ENCODE results near the gene MEOX1. TPM values are rescaled to one million over a fixed set of nuclear protein-coding genes. Genes with fewer than 3 reads are reported as not detected.

The MEOX1 gene
- total RNA-seq, 1 experiment from 2014 or later = not detected

GRCh38 chr17:43634591-43635125 is 27.1 kb downstream of the MEOX1 start:
- in situ Hi-C loops (cut with HindIII; ENCODE audit: low pct_unique_long_range_greater_than_20kb, low sequenced_read_pairs) = no loop called here
- DNase-seq (ENCODE audit: low read depth) = no peak

GRCh38 chr17:43632221-43632620 is 29.5 kb downstream of the MEOX1 start:
- in situ Hi-C loops (cut with HindIII; ENCODE audit: low pct_unique_long_range_greater_than_20kb, low sequenced_read_pairs) = no loop called here
- no peak for DNase-seq (ENCODE audit: low read depth)

DNA sequence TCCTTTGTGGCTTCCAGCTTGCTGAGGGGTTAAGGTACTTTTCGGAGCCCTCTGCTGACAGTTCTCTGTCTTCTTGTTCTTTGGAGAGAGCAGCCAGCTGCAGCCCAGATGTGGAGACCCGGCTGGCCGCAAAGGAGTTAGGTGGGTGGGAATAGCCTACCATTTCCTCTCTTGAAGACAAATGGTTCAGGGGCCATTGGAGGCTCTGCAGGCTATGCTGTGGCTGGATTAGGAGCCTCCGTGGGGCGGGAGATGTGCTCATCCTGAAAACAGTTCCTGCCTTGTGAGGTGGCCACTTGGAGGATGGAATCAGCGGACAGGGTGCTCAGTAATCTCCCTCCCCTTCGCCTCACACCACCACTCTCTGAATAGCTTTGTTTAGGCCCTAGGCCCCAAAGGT is 30.3 kb downstream of the MEOX1 start:
- DNase-seq (ENCODE audit: low read depth) = no peak
- in situ Hi-C loops (cut with HindIII; ENCODE audit: low pct_unique_long_range_greater_than_20kb, low sequenced_read_pairs) = no loop called here

GRCh38 chr17:43628089-43628650 is 33.6 kb downstream of the MEOX1 start:
- in situ Hi-C loops (cut with HindIII; ENCODE audit: low pct_unique_long_range_greater_than_20kb, low sequenced_read_pairs) = no loop called here
- no peak for DNase-seq (ENCODE audit: low read depth)

GRCh38 chr17:43627653-43628052 is 34.1 kb downstream of the MEOX1 start:
- no peak for DNase-seq (ENCODE audit: low read depth)
- in situ Hi-C loops (cut with HindIII; ENCODE audit: low pct_unique_long_range_greater_than_20kb, low sequenced_read_pairs) = no loop called here

GRCh38 chr17:43626023-43626422 is 35.7 kb downstream of the MEOX1 start:
- DNase-seq (ENCODE audit: low read depth) = no peak
- in situ Hi-C loops (cut with HindIII; ENCODE audit: low pct_unique_long_range_greater_than_20kb, low sequenced_read_pairs) = no loop called here

DNA sequence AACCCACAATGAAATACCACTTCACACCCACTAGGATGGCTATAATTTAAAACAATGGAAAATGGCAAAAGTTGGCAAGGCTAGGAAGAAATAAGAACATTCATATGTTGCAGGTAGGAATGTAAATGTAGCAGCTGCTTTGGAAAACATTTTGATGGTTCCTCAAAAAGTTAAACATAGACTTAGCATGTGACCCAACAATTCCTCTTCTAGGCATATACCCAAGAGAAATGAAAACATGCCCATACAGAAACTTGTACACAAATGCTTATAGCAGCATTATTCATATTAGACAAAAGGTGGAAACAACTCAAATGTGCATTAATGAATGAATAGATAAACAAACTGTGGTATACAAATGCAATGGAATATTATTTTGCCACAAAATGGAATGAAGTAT is 36.1 kb downstream of the MEOX1 start:
- in situ Hi-C loops (cut with HindIII; ENCODE audit: low pct_unique_long_range_greater_than_20kb, low sequenced_read_pairs) = no loop called here

DNA sequence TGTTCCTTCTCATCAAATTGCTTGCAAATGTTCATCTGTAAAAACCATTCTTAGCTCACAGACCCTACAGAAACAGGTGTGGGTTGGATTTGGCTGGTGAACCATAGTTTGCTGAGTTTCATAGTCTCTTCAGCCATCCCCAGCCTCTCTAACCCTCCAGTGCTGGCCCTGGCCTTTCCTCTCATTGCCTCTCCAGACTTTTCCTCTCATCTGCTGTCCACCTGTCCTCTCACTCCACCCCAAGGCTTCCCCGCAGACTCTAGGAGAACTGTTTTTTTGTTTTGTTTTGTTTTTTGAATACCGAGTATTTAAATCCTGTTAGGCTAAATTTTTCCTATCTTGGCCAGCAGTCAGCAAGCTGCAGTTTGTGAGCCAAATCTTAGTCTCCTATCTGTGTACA is 41.1 kb downstream of the MEOX1 start:
- no peak for DNase-seq (ENCODE audit: low read depth)
- in situ Hi-C loops (cut with HindIII; ENCODE audit: low pct_unique_long_range_greater_than_20kb, low sequenced_read_pairs) = no loop called here

More for the DNA sequence above, 36.1 kb downstream of the MEOX1 start:
- DNase-seq (ENCODE audit: low read depth) = no peak

- DNase-seq (ENCODE audit: low read depth) = no peak
- in situ Hi-C loops (cut with HindIII; ENCODE audit: low pct_unique_long_range_greater_than_20kb, low sequenced_read_pairs) = no loop called here
Observed at GRCh38 chr17:43620147-43620546, 41.6 kb downstream of the MEOX1 start.

DNA sequence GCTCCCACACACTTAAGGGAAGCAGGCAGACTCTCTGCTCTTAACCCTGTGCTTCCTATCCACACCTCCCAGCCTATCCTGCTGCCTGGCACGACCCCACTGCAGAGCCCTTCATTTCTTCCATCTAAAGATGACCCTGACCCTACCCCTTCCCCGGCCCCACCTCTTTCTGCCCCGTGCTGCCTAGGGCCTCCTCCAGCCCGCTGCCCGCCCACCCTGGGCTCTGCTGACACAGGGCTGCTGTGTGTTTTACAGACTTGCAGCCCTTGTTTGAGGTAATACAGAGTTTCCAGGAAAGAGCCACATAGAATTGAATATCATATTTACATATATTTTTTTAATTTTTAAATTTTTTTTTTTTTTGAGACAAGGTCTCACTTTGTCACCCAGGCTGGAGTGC is 42.0 kb downstream of the MEOX1 start:
- no peak for DNase-seq (ENCODE audit: low read depth)
- in situ Hi-C loops (cut with HindIII; ENCODE audit: low pct_unique_long_range_greater_than_20kb, low sequenced_read_pairs) = no loop called here

DNA sequence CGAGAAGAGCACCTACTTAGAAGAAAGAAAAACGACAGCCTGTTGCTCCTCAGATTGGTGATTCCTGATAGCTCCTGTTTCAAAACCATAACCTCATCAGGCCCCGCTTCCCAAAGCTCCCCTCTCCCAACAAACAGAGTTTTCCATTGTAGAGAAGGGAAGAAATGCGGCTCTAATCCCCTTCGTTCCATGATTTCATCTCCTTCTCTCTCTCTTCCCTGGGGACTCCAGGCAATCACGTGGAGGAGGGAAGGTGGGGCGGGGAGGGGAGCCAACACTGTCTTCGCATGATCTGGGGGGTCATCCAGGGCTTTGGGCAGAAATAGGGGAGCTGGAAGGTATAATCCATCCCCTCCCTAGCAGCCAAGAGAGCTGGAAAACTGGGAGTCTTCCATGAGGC is 43.4 kb downstream of the MEOX1 start:
- no peak for DNase-seq (ENCODE audit: low read depth)
- in situ Hi-C loops (cut with HindIII; ENCODE audit: low pct_unique_long_range_greater_than_20kb, low sequenced_read_pairs) = no loop called here

GRCh38 chr17:43616852-43617251 is 44.9 kb downstream of the MEOX1 start:
- no peak for DNase-seq (ENCODE audit: low read depth)
- in situ Hi-C loops (cut with HindIII; ENCODE audit: low pct_unique_long_range_greater_than_20kb, low sequenced_read_pairs) = no loop called here

- in situ Hi-C loops (cut with HindIII; ENCODE audit: low pct_unique_long_range_greater_than_20kb, low sequenced_read_pairs) = no loop called here
Observed at GRCh38 chr17:43616421-43616820, 45.3 kb downstream of the MEOX1 start.

GRCh38 chr17:43616029-43616351 is 45.7 kb downstream of the MEOX1 start:
- in situ Hi-C loops (cut with HindIII; ENCODE audit: low pct_unique_long_range_greater_than_20kb, low sequenced_read_pairs) = no loop called here
- DNase-seq (ENCODE audit: low read depth) = no peak

More at GRCh38 chr17:43616421-43616820, 45.3 kb downstream of the MEOX1 start:
- no peak for DNase-seq (ENCODE audit: low read depth)

DNA sequence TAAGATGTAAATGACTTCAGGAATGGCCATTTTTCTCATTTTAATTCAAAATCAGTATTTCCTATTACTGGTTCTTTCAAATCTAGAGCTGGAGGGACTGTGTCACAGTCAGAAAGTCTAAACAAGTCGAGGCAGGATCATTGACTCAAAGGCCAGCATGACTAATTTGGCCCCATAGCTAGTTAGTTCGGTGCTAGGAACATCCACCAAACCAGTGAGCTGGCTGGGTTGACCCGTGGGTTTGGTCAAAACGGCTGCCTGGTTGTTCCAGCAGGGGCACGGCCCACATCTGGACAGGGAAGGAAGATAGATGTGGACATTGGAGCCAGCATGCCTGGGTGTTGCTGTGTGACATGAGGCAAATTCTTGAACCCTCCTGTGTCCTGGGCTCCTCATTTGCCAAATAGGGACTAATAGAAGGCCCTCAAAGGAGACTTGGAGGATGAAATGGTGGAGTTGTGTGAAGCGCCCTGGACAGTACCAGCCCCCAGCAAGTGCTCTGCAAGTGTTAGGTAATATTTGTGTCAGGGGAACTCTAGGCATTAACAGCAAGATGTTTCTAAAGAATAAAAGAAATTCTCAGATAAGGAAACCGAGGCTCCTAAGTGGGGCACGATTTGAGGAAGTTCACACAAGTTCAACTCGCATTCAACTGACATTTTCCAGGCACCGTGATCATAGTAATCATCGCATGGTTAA is 46.2 kb downstream of the MEOX1 start:
- no peak for DNase-seq (ENCODE audit: low read depth)
- in situ Hi-C loops (cut with HindIII; ENCODE audit: low pct_unique_long_range_greater_than_20kb, low sequenced_read_pairs) = no loop called here

GRCh38 chr17:43614561-43614960 is 47.2 kb downstream of the MEOX1 start:
- in situ Hi-C loops (cut with HindIII; ENCODE audit: low pct_unique_long_range_greater_than_20kb, low sequenced_read_pairs) = no loop called here
- no peak for DNase-seq (ENCODE audit: low read depth)

GRCh38 chr17:43613917-43614316 is 47.8 kb downstream of the MEOX1 start:
- DNase-seq (ENCODE audit: low read depth) = no peak
- in situ Hi-C loops (cut with HindIII; ENCODE audit: low pct_unique_long_range_greater_than_20kb, low sequenced_read_pairs) = no loop called here

DNA sequence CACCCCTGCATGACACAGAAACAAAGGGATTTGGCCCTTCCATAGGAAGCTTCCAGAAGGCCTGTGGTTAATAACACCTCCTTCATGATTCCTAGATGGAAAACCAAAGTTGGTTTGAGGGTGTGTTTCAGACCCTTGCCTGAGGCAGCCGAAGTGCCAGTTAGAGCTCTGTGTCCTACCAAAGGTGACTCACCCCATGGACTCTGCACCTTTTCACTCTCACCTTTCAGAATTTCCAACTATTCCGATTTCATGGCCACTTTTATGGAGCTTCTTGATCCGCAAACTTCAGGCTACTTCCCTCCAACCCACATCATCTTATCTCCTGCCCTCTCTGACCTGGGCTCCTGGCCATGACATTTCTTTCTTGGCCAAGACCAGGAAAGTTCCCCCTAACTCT is 49.2 kb downstream of the MEOX1 start:
- in situ Hi-C loops (cut with HindIII; ENCODE audit: low pct_unique_long_range_greater_than_20kb, low sequenced_read_pairs) = no loop called here
- no peak for DNase-seq (ENCODE audit: low read depth)

GRCh38 chr17:43611230-43611969 is 50.3 kb downstream of the MEOX1 start:
- no peak for DNase-seq (ENCODE audit: low read depth)
- in situ Hi-C loops (cut with HindIII; ENCODE audit: low pct_unique_long_range_greater_than_20kb, low sequenced_read_pairs) = no loop called here
